ENCODE results near the gene MX2.
"Not testable (repeated sequence)": the region's sequence is repeated elsewhere in the genome, so short reads cannot be mapped to it uniquely, and the experiment has no call there.

DNA sequence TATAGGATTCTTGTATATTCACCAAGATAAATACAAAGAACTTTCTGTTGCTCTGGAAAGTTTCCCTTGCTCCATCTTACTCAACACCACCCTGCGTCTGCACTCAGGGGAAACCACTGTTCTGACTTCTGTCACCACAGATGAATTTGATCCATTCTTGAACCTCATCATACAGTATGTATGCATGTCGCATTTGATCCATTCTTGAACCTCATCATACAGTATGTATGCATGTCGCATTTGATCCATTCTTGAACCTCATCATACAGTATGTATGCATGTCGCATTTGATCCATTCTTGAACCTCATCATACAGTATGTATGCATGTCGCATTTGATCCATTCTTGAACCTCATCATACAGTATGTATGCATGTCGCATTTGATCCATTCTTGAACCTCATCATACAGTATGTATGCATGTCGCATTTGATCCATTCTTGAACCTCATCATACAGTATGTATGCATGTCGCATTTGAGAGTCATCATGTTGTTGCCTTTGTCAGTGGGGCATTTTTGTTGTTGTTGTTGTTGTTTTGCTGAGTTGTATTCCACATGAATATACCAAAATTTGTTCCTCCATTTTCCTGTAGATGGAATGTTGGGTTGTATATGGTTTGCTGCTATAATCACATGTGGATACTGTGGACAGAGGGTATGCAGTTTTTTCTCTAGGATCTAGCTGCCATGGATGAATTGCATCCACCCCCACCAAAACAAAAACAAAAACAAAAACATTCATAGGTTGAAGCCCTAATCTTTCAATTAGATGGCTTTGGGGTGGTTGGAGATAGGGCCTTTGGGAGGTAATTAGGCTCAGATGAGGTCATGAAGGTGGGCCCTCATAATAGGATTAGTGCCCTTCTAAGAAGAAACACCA is 48.3 kb upstream of the MX2 start:
- TF ChIP-seq POLR2A, YY1 (IDR thresholded peaks at IDR 0.05; ENCODE audit: low read depth, low read length): not testable (repeated sequence)
- TF ChIP-seq, protein P1, sequence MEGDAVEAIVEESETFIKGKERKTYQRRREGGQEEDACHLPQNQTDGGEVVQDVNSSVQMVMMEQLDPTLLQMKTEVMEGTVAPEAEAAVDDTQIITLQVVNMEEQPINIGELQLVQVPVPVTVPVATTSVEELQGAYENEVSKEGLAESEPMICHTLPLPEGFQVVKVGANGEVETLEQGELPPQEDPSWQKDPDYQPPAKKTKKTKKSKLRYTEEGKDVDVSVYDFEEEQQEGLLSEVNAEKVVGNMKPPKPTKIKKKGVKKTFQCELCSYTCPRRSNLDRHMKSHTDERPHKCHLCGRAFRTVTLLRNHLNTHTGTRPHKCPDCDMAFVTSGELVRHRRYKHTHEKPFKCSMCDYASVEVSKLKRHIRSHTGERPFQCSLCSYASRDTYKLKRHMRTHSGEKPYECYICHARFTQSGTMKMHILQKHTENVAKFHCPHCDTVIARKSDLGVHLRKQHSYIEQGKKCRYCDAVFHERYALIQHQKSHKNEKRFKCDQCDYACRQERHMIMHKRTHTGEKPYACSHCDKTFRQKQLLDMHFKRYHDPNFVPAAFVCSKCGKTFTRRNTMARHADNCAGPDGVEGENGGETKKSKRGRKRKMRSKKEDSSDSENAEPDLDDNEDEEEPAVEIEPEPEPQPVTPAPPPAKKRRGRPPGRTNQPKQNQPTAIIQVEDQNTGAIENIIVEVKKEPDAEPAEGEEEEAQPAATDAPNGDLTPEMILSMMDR (IDR thresholded peaks at IDR 0.05 in 2 of 3, conservative IDR thresholded peaks at IDR 0.05 in 1 of 3; ENCODE audit: control insufficient read depth in 2 of 3, extremely low read depth in 1 of 3, insufficient read depth in 1 of 3, low read depth in 3 of 3, low read length in 3 of 3): not testable (repeated sequence)
- TF ChIP-seq, protein P2, sequence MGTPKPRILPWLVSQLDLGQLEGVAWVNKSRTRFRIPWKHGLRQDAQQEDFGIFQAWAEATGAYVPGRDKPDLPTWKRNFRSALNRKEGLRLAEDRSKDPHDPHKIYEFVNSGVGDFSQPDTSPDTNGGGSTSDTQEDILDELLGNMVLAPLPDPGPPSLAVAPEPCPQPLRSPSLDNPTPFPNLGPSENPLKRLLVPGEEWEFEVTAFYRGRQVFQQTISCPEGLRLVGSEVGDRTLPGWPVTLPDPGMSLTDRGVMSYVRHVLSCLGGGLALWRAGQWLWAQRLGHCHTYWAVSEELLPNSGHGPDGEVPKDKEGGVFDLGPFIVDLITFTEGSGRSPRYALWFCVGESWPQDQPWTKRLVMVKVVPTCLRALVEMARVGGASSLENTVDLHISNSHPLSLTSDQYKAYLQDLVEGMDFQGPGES (IDR thresholded peaks at IDR 0.05): not testable (repeated sequence)
- TF ChIP-seq, protein P3, sequence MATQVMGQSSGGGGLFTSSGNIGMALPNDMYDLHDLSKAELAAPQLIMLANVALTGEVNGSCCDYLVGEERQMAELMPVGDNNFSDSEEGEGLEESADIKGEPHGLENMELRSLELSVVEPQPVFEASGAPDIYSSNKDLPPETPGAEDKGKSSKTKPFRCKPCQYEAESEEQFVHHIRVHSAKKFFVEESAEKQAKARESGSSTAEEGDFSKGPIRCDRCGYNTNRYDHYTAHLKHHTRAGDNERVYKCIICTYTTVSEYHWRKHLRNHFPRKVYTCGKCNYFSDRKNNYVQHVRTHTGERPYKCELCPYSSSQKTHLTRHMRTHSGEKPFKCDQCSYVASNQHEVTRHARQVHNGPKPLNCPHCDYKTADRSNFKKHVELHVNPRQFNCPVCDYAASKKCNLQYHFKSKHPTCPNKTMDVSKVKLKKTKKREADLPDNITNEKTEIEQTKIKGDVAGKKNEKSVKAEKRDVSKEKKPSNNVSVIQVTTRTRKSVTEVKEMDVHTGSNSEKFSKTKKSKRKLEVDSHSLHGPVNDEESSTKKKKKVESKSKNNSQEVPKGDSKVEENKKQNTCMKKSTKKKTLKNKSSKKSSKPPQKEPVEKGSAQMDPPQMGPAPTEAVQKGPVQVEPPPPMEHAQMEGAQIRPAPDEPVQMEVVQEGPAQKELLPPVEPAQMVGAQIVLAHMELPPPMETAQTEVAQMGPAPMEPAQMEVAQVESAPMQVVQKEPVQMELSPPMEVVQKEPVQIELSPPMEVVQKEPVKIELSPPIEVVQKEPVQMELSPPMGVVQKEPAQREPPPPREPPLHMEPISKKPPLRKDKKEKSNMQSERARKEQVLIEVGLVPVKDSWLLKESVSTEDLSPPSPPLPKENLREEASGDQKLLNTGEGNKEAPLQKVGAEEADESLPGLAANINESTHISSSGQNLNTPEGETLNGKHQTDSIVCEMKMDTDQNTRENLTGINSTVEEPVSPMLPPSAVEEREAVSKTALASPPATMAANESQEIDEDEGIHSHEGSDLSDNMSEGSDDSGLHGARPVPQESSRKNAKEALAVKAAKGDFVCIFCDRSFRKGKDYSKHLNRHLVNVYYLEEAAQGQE (IDR thresholded peaks at IDR 0.05; ENCODE audit: low read depth, low read length): not testable (repeated sequence)

Data from GM12878 (cell line).